ENCODE results near the gene KCNMB2. TPM values are rescaled to one million over a fixed set of nuclear protein-coding genes. Genes with fewer than 3 reads are reported as not detected.
"Not testable (repeated sequence)": the region's sequence is repeated elsewhere in the genome, so short reads cannot be mapped to it uniquely, and the experiment has no call there.

Gene KCNMB2
- total RNA-seq, 6 experiments from 2014 or later: not detected

- WGBS (ENCODE audit: insufficient coverage, low coverage, low lambda C conversion rate, missing lambda C conversion rate): 46% methylated on average over 4 of the region's 4 CpGs
- H3K4me3 ChIP-seq: no peak overlapping the region
- H3K36me3 ChIP-seq: no peaks in the 10 kb centered on the region
- H3K27ac ChIP-seq: no peak overlapping the region
- H3K27me3 ChIP-seq: no peaks in the 10 kb centered on the region
- TF ChIP-seq CTCF (IDR thresholded peaks at IDR 0.05): no peak
- TF ChIP-seq POLR2A (IDR thresholded peaks at IDR 0.05): no peak
- H3K4me1 ChIP-seq: no peaks in the 10 kb centered on the region
- DNase-seq (no peak), ATAC-seq (no peak)
- intact Hi-C loops (cut with DNase I): no loop called here
- no peaks in the 10 kb centered on the region for H3K9me3 ChIP-seq
Measured at GRCh38 chr3:178743297-178743696, 207.1 kb downstream of the KCNMB2 start.

- H3K4me1 ChIP-seq; H3K36me3 ChIP-seq; H3K27ac ChIP-seq; H3K27me3 ChIP-seq; ATAC-seq; DNase-seq; H3K4me3 ChIP-seq; H3K9me3 ChIP-seq; intact Hi-C loops (cut with DNase I): not testable (repeated sequence)
- 68% methylated on average over 6 of the region's 6 CpGs for WGBS (ENCODE audit: insufficient coverage, low coverage, low lambda C conversion rate, missing lambda C conversion rate)
Measured at GRCh38 chr3:178745861-178746655, 209.8 kb downstream of the KCNMB2 start.

- H3K4me3 ChIP-seq: no peak overlapping the region
- H3K27me3 ChIP-seq: no peaks in the 10 kb centered on the region
- 56% methylated on average over 3 of the region's 3 CpGs for WGBS (ENCODE audit: insufficient coverage, low coverage, low lambda C conversion rate, missing lambda C conversion rate)
- DNase-seq (no peak), ATAC-seq (no peak)
- H3K4me1 ChIP-seq: no peaks in the 10 kb centered on the region
- intact Hi-C loops (cut with DNase I): no loop called here
- H3K36me3 ChIP-seq: no peaks in the 10 kb centered on the region
- TF ChIP-seq CTCF (IDR thresholded peaks at IDR 0.05): no peak
- TF ChIP-seq POLR2A (IDR thresholded peaks at IDR 0.05): no peak
- no peaks in the 10 kb centered on the region for H3K9me3 ChIP-seq
- H3K27ac ChIP-seq: no peak overlapping the region
Measured at GRCh38 chr3:178748874-178749273, 212.6 kb downstream of the KCNMB2 start.

GRCh38 chr3:178749471-178749870, 213.2 kb downstream of the KCNMB2 start:
- Histone ChIP-seq H3K4me1 (no peaks in the 10 kb centered on the region), H3K4me3 (no peak overlapping the region), H3K9me3 (no peaks in the 10 kb centered on the region), H3K27ac (no peak overlapping the region), H3K36me3 (no peaks in the 10 kb centered on the region), H3K27me3 (no peaks in the 10 kb centered on the region)
- ATAC-seq (no peak), DNase-seq (no peak)
- WGBS (ENCODE audit: insufficient coverage, low coverage, low lambda C conversion rate, missing lambda C conversion rate): 33% methylated on average over 2 of the region's 2 CpGs
- intact Hi-C loops (cut with DNase I): no loop called here
- TF ChIP-seq POLR2A (IDR thresholded peaks at IDR 0.05): no peak
- TF ChIP-seq CTCF (IDR thresholded peaks at IDR 0.05): no peak

GRCh38 chr3:178750639-178751300, 214.5 kb downstream of the KCNMB2 start:
- 50% methylated on average over 3 of the region's 3 CpGs for WGBS (ENCODE audit: insufficient coverage, low coverage, low lambda C conversion rate, missing lambda C conversion rate)

More at GRCh38 chr3:178750639-178751300, 214.5 kb downstream of the KCNMB2 start:
- H3K4me3 ChIP-seq: no peak overlapping the region
- ATAC-seq (no peak), DNase-seq (no peak)
- no peaks in the 10 kb centered on the region for H3K36me3 ChIP-seq
- H3K27me3 ChIP-seq: no peaks in the 10 kb centered on the region
- intact Hi-C loops (cut with DNase I): no loop called here
- H3K27ac ChIP-seq: no peak overlapping the region
- H3K9me3 ChIP-seq: no peaks in the 10 kb centered on the region
- TF ChIP-seq POLR2A (IDR thresholded peaks at IDR 0.05): no peak
- no peak for TF ChIP-seq CTCF (IDR thresholded peaks at IDR 0.05)
- H3K4me1 ChIP-seq: no peaks in the 10 kb centered on the region

Measured in right lobe of liver (tissue), 6 donors.